ENCODE results near the gene CAMTA1.

DNA sequence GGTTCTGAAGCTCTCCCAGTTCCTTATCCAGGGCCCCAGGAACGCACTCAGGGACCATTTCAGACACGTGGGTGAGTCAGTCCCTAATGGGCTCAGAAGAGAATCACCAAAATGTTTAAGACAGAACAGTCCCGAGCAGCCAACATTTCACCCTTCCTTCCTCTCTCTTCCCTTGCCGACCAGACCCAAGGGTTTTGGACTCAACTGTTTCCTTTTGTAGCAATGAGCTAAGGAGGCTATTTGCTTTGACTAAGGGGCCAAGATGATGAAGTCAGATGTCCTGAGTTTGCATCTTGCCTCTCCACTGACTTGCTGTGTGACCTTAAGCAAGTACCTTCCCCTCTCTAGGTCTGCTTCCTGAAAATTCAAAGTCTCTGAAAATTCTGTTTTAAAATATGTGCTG, 513.5 kb downstream of the CAMTA1 start:
- TF ChIP-seq, protein P1, sequence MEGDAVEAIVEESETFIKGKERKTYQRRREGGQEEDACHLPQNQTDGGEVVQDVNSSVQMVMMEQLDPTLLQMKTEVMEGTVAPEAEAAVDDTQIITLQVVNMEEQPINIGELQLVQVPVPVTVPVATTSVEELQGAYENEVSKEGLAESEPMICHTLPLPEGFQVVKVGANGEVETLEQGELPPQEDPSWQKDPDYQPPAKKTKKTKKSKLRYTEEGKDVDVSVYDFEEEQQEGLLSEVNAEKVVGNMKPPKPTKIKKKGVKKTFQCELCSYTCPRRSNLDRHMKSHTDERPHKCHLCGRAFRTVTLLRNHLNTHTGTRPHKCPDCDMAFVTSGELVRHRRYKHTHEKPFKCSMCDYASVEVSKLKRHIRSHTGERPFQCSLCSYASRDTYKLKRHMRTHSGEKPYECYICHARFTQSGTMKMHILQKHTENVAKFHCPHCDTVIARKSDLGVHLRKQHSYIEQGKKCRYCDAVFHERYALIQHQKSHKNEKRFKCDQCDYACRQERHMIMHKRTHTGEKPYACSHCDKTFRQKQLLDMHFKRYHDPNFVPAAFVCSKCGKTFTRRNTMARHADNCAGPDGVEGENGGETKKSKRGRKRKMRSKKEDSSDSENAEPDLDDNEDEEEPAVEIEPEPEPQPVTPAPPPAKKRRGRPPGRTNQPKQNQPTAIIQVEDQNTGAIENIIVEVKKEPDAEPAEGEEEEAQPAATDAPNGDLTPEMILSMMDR (IDR thresholded peaks at IDR 0.05 in 2 of 3, conservative IDR thresholded peaks at IDR 0.05 in 1 of 3; ENCODE audit: borderline replicate concordance in 1 of 3, insufficient read depth in 1 of 3, low read depth in 2 of 3, low read length in 2 of 3): no peak
- TF ChIP-seq, protein P2, sequence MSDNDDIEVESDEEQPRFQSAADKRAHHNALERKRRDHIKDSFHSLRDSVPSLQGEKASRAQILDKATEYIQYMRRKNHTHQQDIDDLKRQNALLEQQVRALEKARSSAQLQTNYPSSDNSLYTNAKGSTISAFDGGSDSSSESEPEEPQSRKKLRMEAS (IDR thresholded peaks at IDR 0.05): no peak
- TF ChIP-seq EZH2 (IDR thresholded peaks at IDR 0.05) (no peak), POLR2A (IDR thresholded peaks at IDR 0.05; ENCODE audit: borderline replicate concordance, extremely low read depth, insufficient read depth, insufficient read length) (no peak), FOSL1 (IDR thresholded peaks at IDR 0.05; ENCODE audit: low read depth) (no peak), ZNF274 (IDR thresholded peaks at IDR 0.05; ENCODE audit: low read depth, low read length) (no peak), POLR2AphosphoS5 (IDR thresholded peaks at IDR 0.05; ENCODE audit: low read depth, low read length) (no peak), TCF7L2 (IDR thresholded peaks at IDR 0.05; ENCODE audit: borderline replicate concordance, extremely low read depth, insufficient read depth, insufficient read length) (no peak), SIN3A (IDR thresholded peaks at IDR 0.05; ENCODE audit: low read depth) (no peak), YY1 (IDR thresholded peaks at IDR 0.05; ENCODE audit: extremely low read depth, insufficient replicate concordance, low read depth, low read length) (no peak), JUND (IDR thresholded peaks at IDR 0.05) (no peak), CEBPB (IDR thresholded peaks at IDR 0.05; ENCODE audit: low read depth) (no peak)

Data from HCT116 (cell line).